Panc1 (cell line): ENCODE results near the gene FAM13A. TPM values are rescaled to one million over a fixed set of nuclear protein-coding genes. Genes with fewer than 3 reads are reported as not detected.

Experiments used
- ATAC-seq: fragments of 200-7000 bp; cut with Tn5 transposase; 2 replicates; pipeline ENCODE4 v1.9.1; 2020; ENCODE audit warnings: mild to moderate bottlenecking, moderate library complexity
- BruUV-seq: library from RNA; stranded (reverse); fragments of 400-500 nt; replicated peaks from 2 replicates; lab custom pipeline; 2021; lab: Mats Ljungman, UMichigan
- CTCF ChIA-PET: fragments of 300-600 bp; sonication (Branson Sonifier 250); formaldehyde crosslinking; loops from one replicate; lab custom pipeline; 2022; ENCODE audit warnings: antibody characterized with exemption; lab: Charles Lee
- POLR2A ChIA-PET: fragments of 300-600 bp; sonication (Branson Sonifier 250); formaldehyde crosslinking; loops from one replicate; lab custom pipeline; 2022; ENCODE audit warnings: antibody characterized with exemption; lab: Charles Lee
- DNase-seq: peaks from one replicate; pipeline ENCODE4 v3.0.0-alpha.2; 2010; ENCODE audit warnings: low read depth, low spot score
- H3K27ac ChIP-seq: 2 replicates; pipeline ENCODE4 v1.5.1; 2011; ENCODE audit warnings: mild to moderate bottlenecking, low read length, inconsistent platforms
- H3K27me3 ChIP-seq: fragments of 200-500 bp; sonication (Bioruptor generic); 2 replicates; pipeline ENCODE4 v1.6.0; 2014; ENCODE audit warnings: low read length, inconsistent platforms; ENCODE audit not compliant: control insufficient read depth, insufficient read depth
- H3K36me3 ChIP-seq: fragments of 200-500 bp; sonication (Bioruptor generic); 2 replicates; pipeline ENCODE4 v1.5.1; 2014; ENCODE audit warnings: inconsistent platforms, mild to moderate bottlenecking, low read length, moderate library complexity; ENCODE audit not compliant: control insufficient read depth, insufficient read depth
- H3K4me1 ChIP-seq: 2 replicates; pipeline ENCODE4 v1.5.1; 2011; ENCODE audit warnings: inconsistent platforms, mild to moderate bottlenecking, low read length, moderate library complexity; ENCODE audit not compliant: control insufficient read depth, insufficient read depth
- H3K4me3 ChIP-seq, 2 experiments: 2 replicates each; pipeline ENCODE4 v1.5.1; 2011 to 2012; ENCODE audit warnings: low read depth in 2 of 2, low read length in 2 of 2, mild to moderate bottlenecking in 2 of 2, inconsistent platforms in 1 of 2, moderate library complexity in 1 of 2
- H3K9me3 ChIP-seq: fragments of 200-500 bp; sonication (Bioruptor generic); 2 replicates; pipeline ENCODE4 v1.5.1; 2014; ENCODE audit warnings: low read depth, mild to moderate bottlenecking, inconsistent platforms, low read length, moderate library complexity; ENCODE audit not compliant: control insufficient read depth, insufficient read depth
- POLR2AphosphoS5 ChIP-seq: IDR thresholded peaks from 2 replicates; pipeline ENCODE4 v1.6.1; 2012; ENCODE audit warnings: mild to moderate bottlenecking, low read depth, low read length, moderate library complexity
- SIN3A ChIP-seq: IDR thresholded peaks from 2 replicates; pipeline ENCODE4 v1.6.1; 2012; ENCODE audit warnings: low read depth, mild to moderate bottlenecking, low read length, moderate library complexity, borderline replicate concordance; ENCODE audit not compliant: insufficient read depth
- TCF7L2 ChIP-seq: IDR thresholded peaks from 2 replicates; pipeline ENCODE4 v1.6.1; 2011; ENCODE audit warnings: mild to moderate bottlenecking, low read depth, low read length, inconsistent platforms
- in situ Hi-C: cut with HindIII; loops from 2 replicates; pipeline ENCODE4 v1.10.0; 2016; ENCODE audit warnings: low sequenced_read_pairs, low pct_unique_long_range_greater_than_20kb
- intact Hi-C: fragments of 100-400 bp; cut with micrococcal nuclease; formaldehyde crosslinking; loops from one replicate; pipeline ENCODE4 v1.10.0; 2022; ENCODE audit not compliant: unreplicated experiment
- total RNA-seq: library from RNA; stranded (reverse); gene quantifications from one replicate; pipeline ENCODE4 v1.2.1, GENCODE V29; 2021; ENCODE audit not compliant: unreplicated experiment
- TF ChIP-seq, protein P1 (sequence below): fragments of 450-650 bp; IDR thresholded peaks from 2 replicates; pipeline ENCODE4 v1.5.1; 2017; ENCODE audit warnings: mild to moderate bottlenecking
- TF ChIP-seq, protein P2 (sequence below), 2 experiments: IDR thresholded peaks; 2 replicates each; pipeline ENCODE4 v1.6.1; 2011 to 2012; ENCODE audit warnings: low read depth in 2 of 2, control low read depth in 1 of 2, low read length in 1 of 2, mild to moderate bottlenecking in 1 of 2, moderate library complexity in 1 of 2; ENCODE audit not compliant: insufficient read depth in 1 of 2

The FAM13A gene
- total RNA-seq, 1 experiment from 2014 or later: 5.8 TPM

DNA sequence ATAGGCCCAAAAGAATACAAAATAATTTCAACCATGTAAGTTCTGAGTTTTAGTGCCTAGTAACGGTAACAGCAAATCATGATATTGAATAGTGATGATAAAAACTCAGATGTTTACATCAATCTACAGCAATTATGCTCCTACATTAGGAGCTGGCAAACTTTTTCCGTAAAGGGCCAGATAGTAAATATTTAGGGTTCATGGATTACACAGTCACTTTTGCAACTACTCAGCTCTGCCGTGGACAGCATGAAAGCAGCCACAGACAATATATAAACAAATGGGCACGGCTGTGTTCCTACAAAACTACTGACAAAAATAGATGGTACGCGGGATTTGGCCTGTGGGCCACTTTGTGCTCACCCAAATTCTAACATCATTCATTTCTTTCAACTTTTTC lies 191.5 kb downstream of the FAM13A start:
- in situ Hi-C loops (no loop called here), intact Hi-C loops (no loop called here)
- no TSS peak for BruUV-seq
- DNase-seq: no peak
- Histone ChIP-seq H3K36me3 (no peaks in the 10 kb centered on the region), H3K4me3 (no peak overlapping the region), H3K27ac (no peak overlapping the region), H3K27me3 (no peaks in the 10 kb centered on the region), H3K4me1 (no peaks in the 10 kb centered on the region), H3K9me3 (no peaks in the 10 kb centered on the region)
- TF ChIP-seq POLR2AphosphoS5 (no peak), TCF7L2 (no peak), SIN3A (no peak)
- TF ChIP-seq, protein P1, sequence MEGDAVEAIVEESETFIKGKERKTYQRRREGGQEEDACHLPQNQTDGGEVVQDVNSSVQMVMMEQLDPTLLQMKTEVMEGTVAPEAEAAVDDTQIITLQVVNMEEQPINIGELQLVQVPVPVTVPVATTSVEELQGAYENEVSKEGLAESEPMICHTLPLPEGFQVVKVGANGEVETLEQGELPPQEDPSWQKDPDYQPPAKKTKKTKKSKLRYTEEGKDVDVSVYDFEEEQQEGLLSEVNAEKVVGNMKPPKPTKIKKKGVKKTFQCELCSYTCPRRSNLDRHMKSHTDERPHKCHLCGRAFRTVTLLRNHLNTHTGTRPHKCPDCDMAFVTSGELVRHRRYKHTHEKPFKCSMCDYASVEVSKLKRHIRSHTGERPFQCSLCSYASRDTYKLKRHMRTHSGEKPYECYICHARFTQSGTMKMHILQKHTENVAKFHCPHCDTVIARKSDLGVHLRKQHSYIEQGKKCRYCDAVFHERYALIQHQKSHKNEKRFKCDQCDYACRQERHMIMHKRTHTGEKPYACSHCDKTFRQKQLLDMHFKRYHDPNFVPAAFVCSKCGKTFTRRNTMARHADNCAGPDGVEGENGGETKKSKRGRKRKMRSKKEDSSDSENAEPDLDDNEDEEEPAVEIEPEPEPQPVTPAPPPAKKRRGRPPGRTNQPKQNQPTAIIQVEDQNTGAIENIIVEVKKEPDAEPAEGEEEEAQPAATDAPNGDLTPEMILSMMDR: no peak
- TF ChIP-seq, protein P2, sequence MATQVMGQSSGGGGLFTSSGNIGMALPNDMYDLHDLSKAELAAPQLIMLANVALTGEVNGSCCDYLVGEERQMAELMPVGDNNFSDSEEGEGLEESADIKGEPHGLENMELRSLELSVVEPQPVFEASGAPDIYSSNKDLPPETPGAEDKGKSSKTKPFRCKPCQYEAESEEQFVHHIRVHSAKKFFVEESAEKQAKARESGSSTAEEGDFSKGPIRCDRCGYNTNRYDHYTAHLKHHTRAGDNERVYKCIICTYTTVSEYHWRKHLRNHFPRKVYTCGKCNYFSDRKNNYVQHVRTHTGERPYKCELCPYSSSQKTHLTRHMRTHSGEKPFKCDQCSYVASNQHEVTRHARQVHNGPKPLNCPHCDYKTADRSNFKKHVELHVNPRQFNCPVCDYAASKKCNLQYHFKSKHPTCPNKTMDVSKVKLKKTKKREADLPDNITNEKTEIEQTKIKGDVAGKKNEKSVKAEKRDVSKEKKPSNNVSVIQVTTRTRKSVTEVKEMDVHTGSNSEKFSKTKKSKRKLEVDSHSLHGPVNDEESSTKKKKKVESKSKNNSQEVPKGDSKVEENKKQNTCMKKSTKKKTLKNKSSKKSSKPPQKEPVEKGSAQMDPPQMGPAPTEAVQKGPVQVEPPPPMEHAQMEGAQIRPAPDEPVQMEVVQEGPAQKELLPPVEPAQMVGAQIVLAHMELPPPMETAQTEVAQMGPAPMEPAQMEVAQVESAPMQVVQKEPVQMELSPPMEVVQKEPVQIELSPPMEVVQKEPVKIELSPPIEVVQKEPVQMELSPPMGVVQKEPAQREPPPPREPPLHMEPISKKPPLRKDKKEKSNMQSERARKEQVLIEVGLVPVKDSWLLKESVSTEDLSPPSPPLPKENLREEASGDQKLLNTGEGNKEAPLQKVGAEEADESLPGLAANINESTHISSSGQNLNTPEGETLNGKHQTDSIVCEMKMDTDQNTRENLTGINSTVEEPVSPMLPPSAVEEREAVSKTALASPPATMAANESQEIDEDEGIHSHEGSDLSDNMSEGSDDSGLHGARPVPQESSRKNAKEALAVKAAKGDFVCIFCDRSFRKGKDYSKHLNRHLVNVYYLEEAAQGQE (IDR thresholded peaks at IDR 0.05; ENCODE audit: insufficient read depth in 1 of 2, low read depth in 2 of 2, low read length in 1 of 2): no peak
- CTCF ChIA-PET: no interaction called here
- POLR2A ChIA-PET: no interaction called here
- ATAC-seq: no peak

DNA sequence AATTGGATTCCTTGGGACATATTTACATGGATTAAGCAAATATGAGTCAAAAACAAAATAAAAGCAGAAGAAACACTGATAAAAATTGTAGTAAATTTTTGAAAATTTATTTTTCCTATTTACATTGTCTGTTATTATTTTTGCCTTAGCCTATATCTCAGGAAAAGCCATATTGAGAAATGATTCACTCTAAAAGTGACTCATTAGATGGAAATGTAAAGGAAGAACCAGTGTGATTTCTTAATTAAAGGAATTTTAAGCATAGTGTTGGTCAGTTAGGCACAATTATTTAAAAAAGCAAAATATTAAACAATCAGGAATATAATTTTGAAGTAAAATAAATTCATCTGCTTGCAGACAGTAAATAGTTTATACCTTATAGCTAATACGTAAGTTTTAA lies 191.9 kb downstream of the FAM13A start:
- ATAC-seq (no peak), DNase-seq (no peak)
- TF ChIP-seq POLR2AphosphoS5: no peak
- TF ChIP-seq TCF7L2: no peak
- TF ChIP-seq SIN3A: no peak
- TF ChIP-seq, protein P1: no peak
- TF ChIP-seq, protein P2 (IDR thresholded peaks at IDR 0.05; ENCODE audit: insufficient read depth in 1 of 2, low read depth in 2 of 2, low read length in 1 of 2): no peak
- no TSS peak for BruUV-seq
- Histone ChIP-seq H3K27me3 (no peaks in the 10 kb centered on the region), H3K4me3 (no peak overlapping the region), H3K36me3 (no peaks in the 10 kb centered on the region), H3K4me1 (no peaks in the 10 kb centered on the region), H3K9me3 (no peaks in the 10 kb centered on the region), H3K27ac (no peak overlapping the region)
- intact Hi-C loops (no loop called here), in situ Hi-C loops (no loop called here)
- ChIA-PET CTCF (no interaction called here), POLR2A (no interaction called here)
